Kidney capillary endothelial cell (primary cell): ENCODE measurements around the gene CLCN4.

Experiments used
- DNase-seq: peaks from one replicate; pipeline ENCODE4 v3.0.0-alpha.2; 2018; ENCODE audit warnings: low spot score

The CLCN4 gene

DNA sequence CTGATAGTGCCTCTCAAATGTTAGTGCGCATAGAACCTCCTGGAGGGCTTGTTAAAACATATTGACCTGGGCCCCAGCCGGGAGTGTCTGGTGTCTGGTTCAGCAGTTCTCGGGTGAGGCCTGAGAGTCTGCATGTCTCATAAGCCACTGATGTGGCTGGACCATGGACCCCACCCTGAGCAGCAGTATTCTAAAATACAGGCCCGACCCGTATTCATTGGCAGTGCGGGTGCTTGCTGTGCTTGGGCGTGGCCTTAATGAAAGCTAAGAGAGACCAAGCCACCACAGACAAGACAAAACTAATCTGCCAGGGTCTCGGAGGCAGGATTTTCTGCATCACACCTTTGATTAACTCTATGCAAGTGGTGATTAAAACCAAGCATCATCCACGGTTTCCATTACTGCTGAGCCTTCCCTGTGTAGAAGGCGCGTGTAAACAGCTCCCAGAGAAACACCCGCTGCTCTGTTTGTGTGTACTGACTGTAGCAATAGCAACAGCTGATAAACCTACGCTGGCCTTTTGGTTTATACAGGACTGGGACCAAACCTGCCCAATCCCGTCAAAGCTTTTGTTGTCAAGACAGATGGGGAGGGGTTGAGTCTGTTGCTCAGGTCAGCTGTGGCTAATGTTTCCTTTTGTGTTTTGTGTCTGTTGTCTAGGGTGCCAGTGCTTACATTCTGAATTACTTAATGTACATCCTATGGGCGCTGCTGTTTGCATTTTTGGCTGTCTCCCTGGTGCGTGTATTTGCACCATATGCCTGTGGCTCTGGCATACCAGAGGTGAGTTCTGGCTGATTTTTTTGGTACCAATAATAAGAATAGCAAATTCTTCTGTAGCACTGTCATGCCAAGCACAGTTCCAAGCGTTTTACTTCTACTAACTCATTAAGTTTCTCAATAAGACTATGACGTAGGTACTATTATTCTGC lies 40.8 kb downstream of the CLCN4 start:
- no peak for DNase-seq

DNA sequence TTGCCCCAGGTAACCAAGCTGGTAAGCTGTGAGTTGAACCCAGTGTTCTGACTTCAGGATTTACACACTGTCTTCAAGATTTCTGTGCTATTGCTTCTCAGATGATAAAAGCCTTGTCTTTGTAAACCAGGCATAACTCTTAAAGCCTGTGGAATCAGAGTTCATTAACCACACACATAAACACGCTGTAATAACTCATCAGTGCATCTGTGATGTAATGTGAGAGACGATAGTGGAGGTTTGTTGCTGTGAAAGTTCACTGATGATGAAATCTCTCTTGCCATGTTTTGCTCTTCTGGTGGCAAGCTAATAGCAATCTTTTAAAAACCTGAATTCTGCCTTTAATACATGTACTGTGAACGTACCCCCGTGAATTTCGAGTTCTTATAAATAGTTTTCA lies 41.5 kb downstream of the CLCN4 start:
- no peak for DNase-seq

DNA sequence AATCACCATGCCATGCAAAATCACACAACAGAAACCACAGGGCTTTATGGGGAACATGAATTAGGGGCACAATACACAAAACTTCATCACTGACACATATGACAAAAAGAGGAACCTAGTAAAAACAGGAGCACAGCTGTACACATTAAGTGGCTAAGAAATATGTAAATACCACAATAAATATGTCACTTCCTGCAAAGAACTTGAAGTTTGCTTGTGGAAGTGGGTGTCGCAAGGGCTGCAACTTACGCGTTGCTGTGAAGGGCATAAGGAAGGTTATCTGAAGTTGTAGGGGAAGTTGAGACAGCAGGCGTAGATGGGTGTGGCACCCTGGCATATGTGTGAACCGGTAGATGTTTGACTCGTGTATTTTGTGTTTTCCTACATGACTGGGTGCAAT lies 42.4 kb downstream of the CLCN4 start:
- DNase-seq: no peak

DNA sequence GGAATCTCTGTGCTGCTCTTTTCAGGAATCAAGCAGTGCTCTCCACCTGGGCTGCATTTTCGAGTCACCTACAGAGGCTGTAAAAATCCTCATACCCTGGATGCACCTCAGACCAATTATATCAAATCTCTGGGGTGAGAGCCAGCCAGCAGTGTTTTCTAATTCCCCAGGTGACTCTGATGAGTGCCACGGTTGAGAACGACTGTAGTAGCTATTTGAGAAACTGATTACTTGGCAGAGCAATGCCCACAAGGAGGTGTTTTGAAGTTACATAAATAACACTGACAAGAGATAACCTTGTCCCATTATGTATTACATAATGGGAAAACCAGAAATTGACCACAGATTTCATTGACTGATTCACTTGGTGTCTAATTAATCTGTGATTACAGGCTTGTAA lies 46.8 kb downstream of the CLCN4 start:
- no peak for DNase-seq

DNA sequence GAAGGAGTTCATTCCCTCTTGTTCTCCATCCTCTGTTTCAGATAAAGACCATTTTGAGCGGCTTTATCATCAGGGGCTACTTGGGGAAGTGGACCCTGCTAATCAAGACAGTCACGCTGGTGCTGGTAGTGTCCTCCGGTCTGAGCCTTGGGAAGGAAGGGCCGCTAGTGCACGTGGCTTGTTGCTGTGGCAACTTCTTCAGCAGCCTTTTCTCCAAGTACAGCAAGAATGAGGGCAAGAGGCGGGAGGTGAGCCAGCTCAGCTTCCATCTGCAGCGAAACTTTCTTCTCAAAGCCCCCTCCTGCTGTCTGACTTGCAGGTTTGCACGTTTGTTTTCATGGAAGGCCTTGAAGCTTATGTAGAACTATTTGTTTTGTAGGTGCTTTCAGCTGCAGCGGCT lies 49.5 kb downstream of the CLCN4 start:
- DNase-seq: no peak

DNA sequence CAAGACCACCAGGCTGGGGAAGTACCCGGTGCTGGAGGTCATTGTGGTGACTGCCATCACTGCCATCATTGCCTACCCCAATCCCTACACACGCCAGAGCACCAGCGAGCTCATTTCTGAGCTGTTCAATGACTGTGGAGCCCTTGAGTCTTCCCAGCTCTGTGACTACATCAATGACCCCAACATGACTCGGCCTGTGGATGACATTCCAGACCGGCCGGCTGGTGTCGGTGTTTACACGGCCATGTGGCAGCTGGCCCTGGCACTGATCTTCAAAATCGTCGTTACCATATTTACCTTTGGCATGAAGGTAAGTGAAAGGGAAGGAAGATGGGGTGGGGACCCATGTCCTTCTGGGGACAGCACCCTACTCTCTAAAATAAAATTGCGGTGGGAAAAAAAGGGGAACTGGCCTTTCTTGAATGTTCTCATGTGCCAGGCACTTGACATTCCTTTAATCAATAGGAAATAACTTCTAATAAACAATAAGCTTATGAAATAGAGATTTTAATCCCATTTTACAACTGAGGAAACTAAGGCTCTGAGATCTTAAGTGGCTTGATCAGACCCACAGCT lies 51.6 kb downstream of the CLCN4 start:
- DNase-seq: no peak

DNA sequence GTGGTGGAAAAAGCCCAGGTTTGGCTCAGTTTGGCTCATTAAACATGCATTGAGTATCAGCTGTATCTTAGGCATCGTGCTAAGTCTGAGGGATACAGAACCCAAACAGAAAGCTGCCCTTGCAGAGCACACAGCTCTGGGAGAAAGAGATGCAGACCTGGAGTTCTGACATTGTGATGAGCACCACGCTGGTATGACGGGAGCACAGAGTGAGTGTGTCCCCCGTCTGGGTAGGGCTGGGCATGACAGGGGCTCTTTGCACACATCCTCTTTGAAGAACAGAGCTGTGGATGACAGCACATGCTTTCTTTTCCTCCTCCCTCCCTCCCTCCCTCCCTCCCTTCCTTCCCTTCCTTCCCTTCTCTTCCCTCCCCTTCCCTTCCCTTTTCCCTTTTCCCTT lies 52.2 kb downstream of the CLCN4 start:
- no peak for DNase-seq

DNA sequence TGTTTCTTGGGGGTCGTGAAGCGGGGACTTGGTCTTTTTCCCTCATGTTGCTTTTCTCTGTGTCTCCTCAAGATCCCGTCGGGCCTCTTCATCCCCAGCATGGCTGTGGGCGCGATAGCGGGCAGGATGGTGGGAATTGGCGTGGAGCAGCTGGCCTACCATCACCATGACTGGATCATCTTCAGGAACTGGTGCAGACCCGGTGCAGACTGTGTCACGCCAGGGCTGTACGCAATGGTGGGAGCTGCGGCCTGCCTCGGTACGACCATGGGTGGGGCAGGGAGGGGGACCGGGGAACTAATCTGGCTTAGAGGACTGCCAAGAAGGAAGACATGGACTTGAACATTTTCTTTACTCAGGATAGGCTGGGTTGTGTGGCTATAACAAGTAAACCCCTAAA lies 55.6 kb downstream of the CLCN4 start:
- no peak for DNase-seq

DNA sequence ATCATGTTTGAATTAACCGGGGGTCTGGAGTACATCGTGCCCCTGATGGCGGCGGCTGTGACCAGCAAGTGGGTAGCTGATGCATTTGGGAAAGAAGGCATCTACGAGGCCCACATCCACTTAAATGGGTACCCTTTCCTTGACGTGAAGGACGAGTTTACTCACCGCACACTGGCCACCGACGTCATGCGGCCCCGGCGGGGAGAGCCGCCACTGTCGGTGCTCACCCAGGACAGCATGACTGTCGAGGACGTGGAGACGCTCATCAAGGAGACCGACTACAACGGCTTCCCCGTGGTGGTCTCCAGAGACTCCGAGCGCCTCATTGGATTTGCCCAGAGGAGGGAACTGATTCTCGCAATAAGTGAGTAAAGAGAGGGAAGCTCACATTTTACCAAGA lies 56.9 kb downstream of the CLCN4 start:
- DNase-seq: no peak

DNA sequence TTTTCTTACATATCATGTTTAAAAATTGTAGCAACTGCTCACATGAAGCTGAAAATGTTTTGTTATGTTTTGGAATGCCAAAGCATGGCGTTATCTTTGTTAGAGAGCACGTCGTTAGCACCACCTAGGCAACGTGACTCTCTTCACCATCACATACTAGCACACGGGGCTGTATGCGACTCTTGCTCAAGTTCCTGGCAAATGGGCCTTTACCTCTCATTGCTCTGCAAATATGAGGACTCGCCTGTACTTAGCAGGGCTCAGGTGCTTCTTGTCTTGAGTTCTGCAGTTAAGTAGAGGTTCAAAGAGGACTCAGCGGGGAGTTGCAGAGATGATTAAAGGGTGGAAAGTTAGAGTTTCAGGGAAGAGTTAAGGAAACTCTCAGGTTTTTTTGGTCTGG lies 59.4 kb downstream of the CLCN4 start:
- DNase-seq: no peak

DNA sequence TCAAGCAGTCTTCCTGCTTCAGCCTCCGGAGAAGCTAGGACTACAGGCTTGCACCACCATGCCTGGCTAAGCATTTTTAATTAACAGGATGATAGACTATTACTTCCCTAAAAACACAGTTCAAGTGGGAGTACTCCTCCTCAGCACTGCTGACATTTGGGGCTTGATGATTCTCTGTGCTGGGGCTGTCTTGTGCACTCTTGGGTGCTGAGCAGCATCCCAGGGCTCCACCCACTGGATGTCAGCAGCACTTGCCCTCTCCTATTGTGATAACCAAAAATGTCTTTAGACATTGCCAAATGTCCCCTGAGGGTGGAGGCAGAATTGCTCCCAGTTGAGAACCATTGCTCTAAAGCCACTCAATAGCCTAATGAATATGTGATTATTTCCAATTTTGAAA lies 60.4 kb downstream of the CLCN4 start:
- DNase-seq: no peak

DNA sequence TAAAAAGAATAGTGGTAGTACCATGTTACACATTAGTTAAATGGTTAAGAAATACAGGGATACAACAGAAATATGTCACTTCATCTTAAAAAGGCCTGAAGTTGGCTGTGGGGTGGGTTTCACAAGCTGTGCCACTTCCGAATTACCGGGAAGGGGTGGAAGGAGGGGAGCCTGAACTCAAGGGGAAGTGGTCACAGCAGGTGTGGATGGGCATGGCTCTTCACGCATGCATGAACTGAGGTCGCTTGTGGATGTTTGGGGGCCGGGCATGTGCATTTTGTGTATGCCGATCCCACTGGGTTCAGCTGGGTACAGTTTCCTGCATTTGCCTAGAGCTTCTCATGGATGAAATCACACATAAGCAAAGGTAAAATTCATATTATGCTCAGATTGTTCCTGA lies 64.9 kb downstream of the CLCN4 start:
- DNase-seq: no peak

DNA sequence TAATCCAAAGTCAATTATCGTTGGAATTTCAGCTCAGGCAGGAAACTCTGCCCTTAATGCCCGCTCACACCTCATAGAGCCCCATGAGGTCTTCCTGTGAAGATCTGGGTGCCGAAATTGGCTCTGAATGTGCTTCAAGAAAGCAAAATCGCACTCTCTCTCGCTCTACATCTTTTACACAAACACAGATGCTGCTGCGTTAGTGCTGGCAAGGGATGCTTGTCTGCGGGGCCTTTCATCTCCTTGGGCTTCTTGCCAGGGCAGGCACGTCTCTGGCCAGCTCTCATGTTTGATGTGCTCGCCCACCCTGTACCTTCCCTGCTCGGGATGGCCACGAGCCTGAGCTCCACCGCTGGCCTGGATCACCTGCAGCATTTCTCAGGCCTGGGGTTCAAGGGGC lies 66.5 kb downstream of the CLCN4 start:
- no peak for DNase-seq

DNA sequence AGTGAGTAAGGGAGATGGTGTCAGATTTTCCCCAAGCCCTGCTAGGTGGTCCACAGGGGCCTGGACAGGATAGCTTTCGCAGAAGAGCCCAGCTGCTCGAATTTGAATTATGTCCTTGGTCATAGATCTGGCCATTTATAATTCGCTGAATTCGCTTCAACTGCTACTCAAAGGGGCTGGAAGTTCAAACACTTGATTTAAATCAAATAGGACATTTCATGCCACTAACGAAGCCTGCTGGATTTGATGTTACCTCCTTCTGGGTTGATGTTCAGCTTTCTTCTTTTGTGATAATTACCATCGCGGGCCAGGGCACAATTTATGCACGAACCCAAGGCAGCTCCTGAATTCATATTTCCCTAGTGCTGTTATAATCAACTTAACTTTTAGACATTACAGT lies 67.0 kb downstream of the CLCN4 start:
- no peak for DNase-seq

DNA sequence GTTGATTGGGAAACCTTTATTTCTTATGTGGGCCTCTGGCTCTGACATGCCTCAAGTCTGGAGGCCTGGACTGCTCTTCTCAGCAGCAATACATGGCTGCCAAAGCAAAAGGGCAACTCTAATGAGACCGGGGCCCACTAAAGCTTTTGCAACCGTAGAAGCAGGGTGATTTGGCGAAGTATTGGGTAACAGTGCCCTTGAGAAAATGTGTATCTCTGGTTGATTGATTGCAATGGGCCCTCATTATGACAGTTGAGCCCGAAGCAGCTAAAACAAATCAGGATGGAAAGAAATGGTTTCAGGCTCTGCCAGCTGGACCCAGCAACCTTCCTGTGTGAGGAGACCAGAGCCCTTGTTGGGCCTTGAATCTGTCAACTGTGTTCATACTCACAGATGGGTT lies 73.4 kb downstream of the CLCN4 start:
- DNase-seq: no peak

DNA sequence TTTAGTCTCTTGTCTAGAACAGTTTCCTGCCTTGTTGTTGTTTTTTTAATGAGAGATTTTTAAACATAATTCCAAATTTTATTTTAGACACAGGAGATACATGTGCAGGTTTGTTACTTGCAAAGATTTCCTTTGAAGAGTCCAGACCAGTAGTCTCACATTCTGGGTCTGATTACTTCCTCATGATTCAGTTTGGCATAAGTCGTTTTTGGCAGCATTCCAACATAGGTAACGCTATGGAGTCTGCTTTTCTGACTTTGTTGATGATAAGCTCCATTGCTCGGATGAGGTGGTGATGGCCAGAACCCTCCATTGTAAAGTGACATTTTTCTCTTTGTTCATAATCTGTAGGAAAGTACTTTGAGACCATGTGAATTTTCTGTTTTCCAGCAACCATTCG lies 74.7 kb downstream of the CLCN4 start:
- DNase-seq: no peak

DNA sequence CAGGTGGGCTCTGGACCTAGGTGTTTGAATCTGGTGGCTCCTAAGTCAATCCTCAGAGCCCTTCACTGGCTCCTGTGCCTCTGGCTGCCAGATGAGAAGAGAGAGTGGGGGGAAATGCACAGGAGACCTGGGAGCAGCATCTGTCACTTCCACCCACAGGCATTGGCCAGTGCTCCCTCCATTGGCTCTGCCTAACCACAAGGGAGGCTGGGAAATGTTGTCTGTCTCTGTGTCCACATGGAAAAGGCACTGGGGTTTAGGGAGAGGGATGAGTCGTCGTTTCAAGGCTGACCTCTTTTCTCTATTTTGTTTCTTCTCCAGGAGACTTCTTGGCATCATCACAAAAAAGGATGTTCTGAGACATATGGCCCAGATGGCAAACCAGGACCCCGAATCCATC lies 76.4 kb downstream of the CLCN4 start:
- DNase-seq: no peak

DNA sequence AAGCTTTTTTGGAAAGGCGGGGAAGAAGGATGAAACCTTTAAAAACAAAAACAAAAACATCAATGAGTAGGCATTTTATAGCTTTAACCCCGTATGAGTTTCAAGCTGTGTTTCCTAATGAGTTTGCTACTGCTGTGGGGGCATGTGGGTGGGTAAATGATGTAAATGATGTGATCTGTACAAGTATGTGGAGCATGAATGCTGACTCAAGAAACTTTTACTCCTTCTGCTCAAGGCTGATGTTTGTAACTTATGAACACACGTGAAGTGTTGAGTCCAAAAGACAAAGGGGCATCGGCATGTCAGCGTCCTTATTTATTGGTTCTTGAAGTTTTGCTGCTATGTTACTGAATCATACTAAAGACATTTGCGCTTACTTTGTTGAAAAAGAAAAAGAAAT lies 76.9 kb downstream of the CLCN4 start:
- DNase-seq: no peak

DNA sequence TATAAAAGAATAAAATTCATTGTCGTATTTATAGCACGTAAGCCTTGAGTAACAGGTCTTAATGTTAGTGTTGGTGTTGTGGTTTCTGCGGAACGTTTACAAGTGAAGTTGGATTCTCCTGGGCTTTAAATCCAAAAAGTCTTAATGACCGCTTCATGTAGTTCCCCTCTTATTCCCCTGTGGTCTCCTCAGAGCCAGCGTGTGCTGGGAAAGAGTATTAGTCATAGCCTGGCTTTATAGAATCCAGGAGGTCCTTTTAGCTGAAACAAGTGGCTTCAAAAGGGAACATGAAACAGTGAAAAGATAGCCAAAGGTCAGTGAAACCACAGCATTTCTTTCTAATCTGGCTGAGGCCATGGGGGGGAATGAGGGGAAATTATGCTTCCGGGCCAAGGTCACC lies 79.1 kb downstream of the CLCN4 start:
- DNase-seq: no peak

DNA sequence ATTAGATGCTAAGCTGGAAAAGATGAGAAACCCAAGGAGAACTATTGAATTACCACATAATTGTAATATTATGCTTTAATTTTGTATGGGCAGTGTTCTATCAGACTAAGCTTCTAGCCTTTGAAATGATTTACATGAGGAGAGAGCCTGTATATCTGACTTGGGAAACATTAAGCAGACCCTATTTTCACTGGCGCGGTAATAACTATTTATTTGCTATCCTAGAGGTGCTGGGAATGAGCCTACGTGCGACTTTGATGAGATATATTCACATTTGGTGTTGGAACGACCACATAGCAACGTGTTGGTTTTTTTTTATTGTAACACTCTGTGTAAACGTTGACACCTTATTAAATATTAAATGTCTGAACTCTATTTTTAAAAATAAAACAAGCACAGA lies 80.5 kb downstream of the CLCN4 start:
- no peak for DNase-seq

DNA sequence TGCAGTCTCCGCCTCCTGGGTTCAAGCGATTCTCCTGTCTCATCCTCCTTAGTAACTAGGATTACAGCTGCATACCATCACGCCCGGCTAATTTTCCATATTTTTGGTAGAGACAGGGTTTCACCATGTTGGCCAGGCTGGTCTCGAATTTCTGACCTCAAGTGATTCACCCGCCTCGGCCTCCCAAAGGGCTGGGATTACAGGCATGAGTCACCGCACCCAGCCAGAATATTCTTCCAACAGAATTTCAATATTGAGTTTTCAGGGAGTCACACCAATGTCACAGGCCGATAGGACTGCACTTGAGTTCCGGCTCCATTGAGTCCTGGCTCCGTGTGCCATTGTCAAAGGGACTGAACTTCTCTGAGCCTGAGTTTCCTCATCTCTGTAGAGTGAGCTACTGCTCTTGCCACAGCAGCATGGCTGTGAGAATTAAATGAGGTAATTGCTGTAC lies 82.9 kb downstream of the CLCN4 start:
- no peak for DNase-seq

DNA sequence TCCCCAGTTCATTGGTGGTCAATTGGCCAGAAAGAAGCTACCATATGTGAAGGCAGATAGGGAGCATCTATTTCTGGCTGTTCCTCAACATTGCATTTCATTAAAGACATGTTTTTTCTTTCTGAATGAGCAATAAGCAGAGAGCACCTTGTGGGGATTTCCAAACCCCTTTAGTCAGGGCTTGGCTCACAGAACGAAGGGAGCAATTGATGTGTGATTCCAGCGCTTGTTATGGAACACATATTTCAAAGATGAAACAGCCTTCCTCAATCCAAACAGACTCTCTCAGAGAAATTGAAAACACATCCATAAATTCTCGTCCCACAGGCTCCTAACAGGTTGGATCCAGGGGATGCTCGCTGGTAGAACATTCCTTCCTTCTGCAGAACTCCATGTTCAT lies 84.1 kb downstream of the CLCN4 start:
- no peak for DNase-seq

DNA sequence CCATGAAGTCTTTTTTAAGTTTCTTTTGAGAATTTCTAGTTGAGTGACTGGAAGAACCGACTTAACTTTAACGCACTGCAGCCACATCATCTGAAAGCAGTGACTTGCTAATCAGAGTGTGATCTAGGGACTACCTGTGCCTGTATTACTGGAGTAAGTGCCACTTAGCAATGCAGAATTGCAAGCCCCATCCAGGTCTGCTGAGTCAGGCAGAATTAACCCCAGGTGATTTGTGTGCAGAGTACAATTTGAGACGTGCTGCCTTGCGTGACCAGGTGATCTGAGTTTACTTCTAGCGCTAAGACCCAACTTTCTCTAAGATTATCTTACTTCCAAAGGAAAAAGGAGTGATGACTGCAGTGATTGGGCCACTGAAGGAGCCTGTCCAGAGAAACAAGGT lies 85.3 kb downstream of the CLCN4 start:
- DNase-seq: no peak

DNA sequence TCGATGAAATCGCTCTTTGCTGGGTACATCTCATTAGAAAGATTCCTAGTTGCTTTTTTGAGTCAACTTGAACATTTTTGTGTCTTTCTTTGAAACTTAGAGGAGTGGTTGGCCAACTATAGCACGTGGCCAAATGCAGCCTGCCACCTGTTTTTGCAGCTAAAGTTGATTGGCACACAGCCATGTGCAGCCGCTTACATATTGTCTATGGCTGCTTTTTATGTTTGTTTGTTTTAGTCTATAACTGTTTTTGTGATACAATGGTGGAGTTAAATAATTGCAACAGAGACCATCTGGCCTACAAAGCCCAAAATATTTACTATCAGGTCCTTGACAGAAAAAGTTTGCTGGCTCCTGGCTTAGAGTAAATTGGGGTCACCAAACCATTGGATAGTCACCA lies 86.3 kb downstream of the CLCN4 start:
- DNase-seq: no peak
